Skeletal muscle tissue (tissue), 4 donors: ENCODE measurements around the gene NUTF2. TPM values are rescaled to one million over a fixed set of nuclear protein-coding genes. Genes with fewer than 3 reads are reported as not detected.

Source experiments
- H3K27ac ChIP-seq: one replicate; pipeline ENCODE4 v1.7.0; 2013; ENCODE audit warnings: mild to moderate bottlenecking, low read depth, low read length, inconsistent platforms
- H3K27me3 ChIP-seq, 3 donors: one replicate each; pipeline ENCODE4 v1.7.0; 2013; ENCODE audit warnings: low read length in 3 of 3; ENCODE audit not compliant: control insufficient read depth in 3 of 3, insufficient read depth in 3 of 3
- H3K36me3 ChIP-seq, 3 donors: one replicate each; pipeline ENCODE4 v1.7.0; 2013; ENCODE audit warnings: low read length in 3 of 3; ENCODE audit not compliant: control insufficient read depth in 3 of 3, insufficient read depth in 3 of 3
- H3K4me1 ChIP-seq, 3 donors: one replicate each; pipeline ENCODE4 v1.7.0; 2013; ENCODE audit warnings: low read length in 3 of 3, mild to moderate bottlenecking in 3 of 3; ENCODE audit not compliant: control insufficient read depth in 3 of 3, insufficient read depth in 3 of 3
- H3K4me3 ChIP-seq, 3 donors: one replicate each; pipeline ENCODE4 v1.7.0; 2013; ENCODE audit warnings: low read length in 3 of 3
- H3K9ac ChIP-seq, 3 donors: one replicate each; pipeline ENCODE4 v1.7.0; 2013; ENCODE audit warnings: low read length in 3 of 3, mild to moderate bottlenecking in 3 of 3, moderate library complexity in 2 of 3, low read depth in 1 of 3
- H3K9me3 ChIP-seq, 3 donors: one replicate each; pipeline ENCODE4 v1.7.0; 2013; ENCODE audit warnings: low read length in 3 of 3; ENCODE audit not compliant: control insufficient read depth in 3 of 3
- total RNA-seq: library from RNA; depleted of rRNA; stranded (reverse); fragments of >200 nt; gene quantifications from one replicate; pipeline ENCODE4 v1.2.3, GENCODE V29; 2014
- donor health status: Osteomylitis.

The NUTF2 gene
- total RNA-seq: 94.5 TPM

GRCh38 chr16:67846320-67847063 is at the start of gene NUTF2:
Gene NUTF2 (plus strand): TSS chr16:67846933. CDS start chr16:67865131, 18,198 bp downstream.
- no peaks in the 10 kb centered on the region for H3K27me3 ChIP-seq
- peak within 1 kb of the TSS; percentile 95 for H3K27ac ChIP-seq
- H3K9ac ChIP-seq: peak within 1 kb of the TSS; percentile 93 to 98 (median 97)
- no peaks in the 10 kb centered on the region for H3K9me3 ChIP-seq
- peaks cover 0 to 9% (median 0%) of the 10 kb centered on the region in 3 donors for H3K36me3 ChIP-seq
- H3K4me3 ChIP-seq: peak within 1 kb of the TSS; percentile 85 to 96 (median 88)
- H3K4me1 ChIP-seq: peaks cover 50 to 64% (median 55%) of the 10 kb centered on the region in 3 donors

GRCh38 chr16:67800338-67800926 is 46.3 kb upstream of the NUTF2 start:
- peak overlapping the region; percentile 28 to 71 (median 66) for H3K9ac ChIP-seq
- peaks cover 13 to 23% (median 20%) of the 10 kb centered on the region in 3 donors for H3K36me3 ChIP-seq
- H3K27ac ChIP-seq: peak overlapping the region; percentile 91
- peak overlapping the region; percentile 1 to 33 (median 27) for H3K4me3 ChIP-seq
- H3K9me3 ChIP-seq: no peaks in the 10 kb centered on the region
- no peaks in the 10 kb centered on the region for H3K27me3 ChIP-seq
- H3K4me1 ChIP-seq: peaks cover 30 to 62% (median 45%) of the 10 kb centered on the region in 3 donors

GRCh38 chr16:67801241-67801640 is 45.5 kb upstream of the NUTF2 start:
- Histone ChIP-seq H3K9ac (peak overlapping the region in 1 of 3 donors; percentile 11), H3K36me3 (peaks cover 13 to 23% (median 20%) of the 10 kb centered on the region in 3 donors), H3K4me3 (peak overlapping the region in 1 of 3 donors; percentile 29), H3K27me3 (no peaks in the 10 kb centered on the region), H3K9me3 (no peaks in the 10 kb centered on the region), H3K4me1 (peaks cover 36 to 69% (median 49%) of the 10 kb centered on the region in 3 donors), H3K27ac (peak overlapping the region; percentile 91)

- peaks cover 13 to 23% (median 20%) of the 10 kb centered on the region in 3 donors for H3K36me3 ChIP-seq
- H3K27me3 ChIP-seq: no peaks in the 10 kb centered on the region
- no peak overlapping the region for H3K4me3 ChIP-seq
- H3K9me3 ChIP-seq: no peaks in the 10 kb centered on the region
- H3K4me1 ChIP-seq: peaks cover 34 to 63% (median 46%) of the 10 kb centered on the region in 3 donors
- H3K27ac ChIP-seq: peak overlapping the region; percentile 91
- peak overlapping the region in 1 of 3 donors; percentile 11 for H3K9ac ChIP-seq
Observed at GRCh38 chr16:67801883-67802282, 44.9 kb upstream of the NUTF2 start.

- Histone ChIP-seq H3K27ac (peak overlapping the region; percentile 96), H3K4me3 (no peak overlapping the region), H3K36me3 (peaks cover 9 to 23% (median 20%) of the 10 kb centered on the region in 3 donors), H3K27me3 (no peaks in the 10 kb centered on the region), H3K9ac (no peak overlapping the region), H3K4me1 (peaks cover 39 to 60% (median 41%) of the 10 kb centered on the region in 3 donors), H3K9me3 (no peaks in the 10 kb centered on the region)
Observed at GRCh38 chr16:67803894-67804293, 42.8 kb upstream of the NUTF2 start.

GRCh38 chr16:67804853-67805542 is 41.7 kb upstream of the NUTF2 start:
- Histone ChIP-seq H3K27ac (peak overlapping the region; percentile 96), H3K4me3 (peak overlapping the region; percentile 84 to 99 (median 97)), H3K9ac (peak overlapping the region; percentile 97 to 100 (median 99)), H3K27me3 (no peaks in the 10 kb centered on the region), H3K36me3 (peaks cover 9 to 23% (median 20%) of the 10 kb centered on the region in 3 donors), H3K9me3 (no peaks in the 10 kb centered on the region), H3K4me1 (peaks cover 33 to 53% (median 34%) of the 10 kb centered on the region in 3 donors)

- peaks cover 6 to 23% (median 20%) of the 10 kb centered on the region in 3 donors for H3K36me3 ChIP-seq
- H3K4me3 ChIP-seq: peak overlapping the region; percentile 84 to 99 (median 97)
- H3K9me3 ChIP-seq: no peaks in the 10 kb centered on the region
- H3K27ac ChIP-seq: peak overlapping the region; percentile 96
- H3K27me3 ChIP-seq: no peaks in the 10 kb centered on the region
- H3K4me1 ChIP-seq: peaks cover 24 to 45% (median 25%) of the 10 kb centered on the region in 3 donors
- H3K9ac ChIP-seq: peak overlapping the region; percentile 97 to 100 (median 99)
Observed at GRCh38 chr16:67805718-67806427, 40.9 kb upstream of the NUTF2 start.

GRCh38 chr16:67806428-67807147 is 40.1 kb upstream of the NUTF2 start, which contains the start of the genes RANBP10 and TSNAXIP1:
Gene RANBP10 (minus strand): TSS chr16:67806560. CDS start chr16:67806536, 24 bp downstream.
Gene TSNAXIP1 (plus strand): TSS chr16:67806889. CDS start chr16:67807150, 261 bp downstream.
- Histone ChIP-seq H3K27me3 (no peaks in the 10 kb centered on the region), H3K27ac (peak within 1 kb of the TSS; percentile 96), H3K4me1 (peaks cover 18 to 37% (median 20%) of the 10 kb centered on the region in 3 donors), H3K9me3 (no peaks in the 10 kb centered on the region), H3K36me3 (peaks cover 4 to 18% (median 16%) of the 10 kb centered on the region in 3 donors), H3K4me3 (peak within 1 kb of the TSS; percentile 84 to 99 (median 97)), H3K9ac (peak within 1 kb of the TSS; percentile 97 to 100 (median 99))
